Epithelial cell of proximal tubule (primary cell): ENCODE results near the gene CABP2. TPM values are rescaled to one million over a fixed set of nuclear protein-coding genes. Genes with fewer than 3 reads are reported as not detected.

Source experiments
- DNase-seq: peaks from one replicate; pipeline ENCODE4 v3.0.0-alpha.2; 2011; ENCODE audit warnings: low read depth
- H3K4me3 ChIP-seq: 2 replicates; pipeline ENCODE4 v1.5.1; 2011; ENCODE audit warnings: low read depth, mild to moderate bottlenecking, low read length
- CTCF ChIP-seq: conservative IDR thresholded peaks from 2 replicates; pipeline ENCODE4 v1.5.1; 2012; ENCODE audit warnings: low read depth, mild to moderate bottlenecking, low read length
- total RNA-seq: library from RNA; depleted of rRNA; stranded (reverse); fragments of >200 nt; gene quantifications from 2 replicates; pipeline ENCODE4 v1.2.3, GENCODE V29; 2015

CABP2 gene
- total RNA-seq, 1 donor from 2014 or later, result not detected

- H3K4me3 ChIP-seq, result peak overlapping the region; percentile 87
- no peak for TF ChIP-seq CTCF
- DNase-seq, result no peak
These were observed 15.9 kb downstream of the CABP2 start for GRCh38 chr11:67507242-67507863.

- H3K4me3 ChIP-seq, result peak overlapping the region; percentile 87
- no peak for DNase-seq
- no peak for TF ChIP-seq CTCF
These were observed 16.7 kb downstream of the CABP2 start for GRCh38 chr11:67506426-67507051.

DNA sequence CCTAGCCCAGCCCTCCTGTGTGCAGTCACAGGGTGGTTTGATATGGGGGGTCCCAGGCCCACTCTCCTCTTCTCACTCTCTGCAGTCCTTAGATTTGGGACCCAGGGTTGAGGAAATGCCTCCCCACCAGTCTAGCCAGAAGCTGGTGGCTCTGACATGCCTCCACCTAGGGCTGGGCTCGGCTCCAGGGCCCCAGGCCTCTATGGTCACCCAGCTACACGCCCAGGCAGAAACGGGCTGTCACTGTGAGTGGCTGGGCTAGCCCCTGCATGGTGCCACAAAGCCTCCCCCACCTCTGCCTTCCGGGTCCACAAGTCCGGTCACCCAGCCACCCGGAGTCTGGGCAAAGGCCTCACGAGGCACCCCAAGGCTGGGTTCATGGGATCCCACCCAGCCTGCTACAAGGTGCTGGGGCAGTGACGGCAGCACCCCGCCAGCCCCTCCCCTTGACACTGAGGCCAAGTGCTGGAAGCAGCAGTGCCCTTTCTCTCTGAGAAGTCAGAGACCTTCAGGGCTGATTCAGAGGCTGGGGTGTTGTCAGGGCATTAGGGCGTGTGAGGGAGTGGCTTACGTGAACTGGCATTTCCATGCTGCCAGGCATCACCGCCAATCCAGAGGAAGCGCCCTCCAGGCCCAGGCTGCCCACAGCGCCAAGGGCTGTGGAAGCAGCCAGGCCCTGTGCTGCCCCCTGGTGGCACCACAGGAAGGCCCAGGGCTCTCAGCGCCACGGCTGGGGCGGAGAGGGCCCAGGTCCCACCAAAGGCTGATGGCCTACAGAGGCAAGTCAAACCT, 17.4 kb downstream of the CABP2 start:
- TF ChIP-seq CTCF, result peak; percentile 92
- peak overlapping the region; percentile 89 for H3K4me3 ChIP-seq
- peak; percentile 92 for DNase-seq

GRCh38 chr11:67504950-67505581, 18.2 kb downstream of the CABP2 start, which contains the start of gene PITPNM1:
PITPNM1 (minus strand) TSS chr11:67505363; CDS start chr11:67504180, 1,183 bp downstream.
- peak within 1 kb of the TSS; percentile 89 for H3K4me3 ChIP-seq
- no peak for TF ChIP-seq CTCF
- DNase-seq, result no peak

GRCh38 chr11:67504005-67504949, 19.0 kb downstream of the CABP2 start:
- DNase-seq, result no peak
- no peak for TF ChIP-seq CTCF

More at GRCh38 chr11:67504005-67504949, 19.0 kb downstream of the CABP2 start:
- peak overlapping the region; percentile 89 for H3K4me3 ChIP-seq
